ENCODE results near the gene SNX5. TPM values are rescaled to one million over a fixed set of nuclear protein-coding genes. Genes with fewer than 3 reads are reported as not detected.

The SNX5 gene
- 181 and 203 TPM in 2 replicates for total RNA-seq (2014; rRNA removed; shearing (Covaris generic))

DNA sequence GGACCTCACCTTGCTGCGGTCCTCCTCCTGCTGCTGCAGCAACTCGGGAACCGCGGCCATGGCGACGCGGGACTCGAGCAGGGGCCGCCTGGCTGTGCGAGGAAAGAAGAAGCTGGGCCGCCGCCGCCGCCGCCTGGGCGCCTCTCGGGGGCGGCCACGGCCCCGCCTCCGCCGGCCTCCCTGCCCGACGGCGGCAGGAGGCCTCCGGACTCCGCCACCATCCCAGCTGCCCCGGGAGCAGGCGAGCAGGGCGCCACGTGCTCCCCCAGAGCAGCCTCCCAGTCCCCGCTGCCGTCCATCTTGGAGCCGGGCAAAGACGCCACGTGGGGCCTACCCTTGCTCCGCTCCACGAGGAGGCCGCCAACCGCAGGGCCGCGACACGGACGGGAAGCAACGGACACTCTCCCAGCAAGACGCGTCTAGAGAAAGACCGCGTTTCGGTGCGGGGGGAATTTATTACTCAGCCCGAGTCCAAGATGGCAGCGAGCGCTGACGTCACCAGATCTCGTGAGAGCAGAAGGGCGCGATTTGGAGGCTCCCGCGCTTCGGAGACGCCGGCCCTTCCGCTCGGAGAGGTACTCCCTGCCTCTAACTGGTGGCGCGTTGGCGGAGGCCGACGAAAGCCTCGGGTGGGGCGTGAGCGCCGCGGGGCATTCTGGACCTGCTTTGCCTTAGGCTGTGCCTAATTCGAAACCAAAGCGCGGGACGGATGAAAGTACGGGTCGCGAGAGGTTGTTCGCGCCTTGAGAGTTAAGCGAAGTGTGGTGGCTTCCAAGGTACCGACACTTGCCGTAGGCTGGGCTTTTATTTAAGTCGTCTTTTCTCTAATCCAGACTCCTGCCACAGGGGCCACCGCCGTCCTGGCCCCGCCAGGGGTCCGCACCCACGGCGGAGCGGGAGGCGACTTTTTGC, at the start of gene SNX5, which contains the start of gene MGME1:
SNX5 (minus strand) TSS at position 429 of the 912 bp plus-strand sequence; CDS start at position 60, 369 bp downstream.
MGME1 (plus strand) TSS at position 653 of the 912 bp plus-strand sequence. CDS start 842 bp downstream, outside the sequence.
- peak; percentile 99 for DNase-seq (ENCODE audit: low spot score)

DNA sequence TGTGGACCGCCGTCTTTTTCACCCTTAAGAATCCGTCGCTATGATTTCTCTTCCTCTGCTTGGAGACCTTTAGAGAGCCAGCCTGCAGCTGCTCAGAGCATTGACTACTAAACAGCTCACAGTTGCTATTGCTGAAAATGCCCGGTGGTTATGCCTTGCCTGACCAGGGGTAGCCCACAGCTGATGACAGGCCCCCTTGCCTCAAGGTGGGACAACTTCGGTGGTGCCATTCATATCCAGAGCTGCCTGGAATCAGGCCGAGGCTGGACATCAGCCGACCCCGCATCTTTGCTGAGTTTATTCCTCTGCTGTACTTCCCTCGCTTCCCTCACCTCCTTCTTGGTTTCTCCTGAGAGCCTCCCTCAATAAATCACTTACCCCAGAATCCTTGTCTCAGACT, 49.5 kb upstream of the SNX5 start:
- no peak for DNase-seq (ENCODE audit: low spot score)

DNA sequence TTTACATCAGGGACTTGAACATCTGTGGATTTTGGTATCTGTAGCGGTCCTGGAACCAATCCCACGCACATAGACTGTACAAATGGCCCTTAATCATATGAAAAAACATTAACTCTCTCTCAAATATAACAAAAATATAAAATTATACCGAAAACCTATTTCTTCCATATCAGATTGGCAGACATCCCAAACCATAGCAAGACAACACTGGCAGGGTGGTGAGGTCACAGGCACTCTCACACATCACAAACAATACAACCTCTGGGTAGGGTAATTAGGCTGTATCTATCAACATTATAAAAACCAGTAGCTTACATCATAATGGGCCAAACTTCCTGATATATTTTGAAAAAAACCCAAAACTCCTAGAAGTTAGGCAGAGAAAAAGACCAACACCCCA, 48.2 kb upstream of the SNX5 start:
- no peak for DNase-seq (ENCODE audit: low spot score)

DNA sequence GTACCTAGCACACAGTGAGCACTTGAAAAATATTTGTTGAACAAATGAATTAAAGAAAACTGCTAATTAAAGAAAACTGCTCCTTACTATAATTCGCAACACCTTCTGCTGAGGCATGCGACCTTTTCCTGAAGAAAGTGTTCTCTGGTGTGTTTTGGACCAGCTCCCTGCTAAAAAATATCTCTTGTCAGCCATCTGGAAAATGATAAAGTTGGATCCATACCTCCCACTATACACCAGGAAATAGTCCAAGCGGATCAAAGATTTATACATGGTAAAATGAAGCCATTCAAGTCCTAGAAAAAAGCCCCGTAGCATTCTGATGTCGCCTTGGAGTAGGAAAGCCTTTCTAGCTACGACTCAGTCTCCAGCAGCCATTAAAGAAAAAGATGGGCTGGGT, 45.8 kb upstream of the SNX5 start:
- DNase-seq (ENCODE audit: low spot score), result no peak

DNA sequence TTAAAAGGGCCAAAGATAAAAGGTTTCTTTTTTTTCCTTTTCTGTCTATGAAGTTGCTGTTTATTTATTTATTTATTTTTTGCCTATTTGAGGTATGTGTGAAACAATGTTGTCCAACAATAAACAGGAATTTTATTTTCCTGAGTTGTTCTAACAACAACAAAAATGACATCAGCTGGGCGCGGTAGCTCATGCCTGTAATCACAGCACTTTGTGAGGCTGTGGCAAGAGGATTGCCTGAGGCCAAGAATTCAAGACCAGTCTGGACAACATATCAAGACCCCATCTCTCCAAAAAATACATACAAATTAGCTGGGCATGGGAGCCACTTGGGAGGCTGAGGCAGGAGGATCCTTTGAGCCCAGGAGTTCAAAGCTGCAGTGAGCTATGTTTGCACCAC, 44.3 kb upstream of the SNX5 start:
- DNase-seq (ENCODE audit: low spot score), result no peak

DNA sequence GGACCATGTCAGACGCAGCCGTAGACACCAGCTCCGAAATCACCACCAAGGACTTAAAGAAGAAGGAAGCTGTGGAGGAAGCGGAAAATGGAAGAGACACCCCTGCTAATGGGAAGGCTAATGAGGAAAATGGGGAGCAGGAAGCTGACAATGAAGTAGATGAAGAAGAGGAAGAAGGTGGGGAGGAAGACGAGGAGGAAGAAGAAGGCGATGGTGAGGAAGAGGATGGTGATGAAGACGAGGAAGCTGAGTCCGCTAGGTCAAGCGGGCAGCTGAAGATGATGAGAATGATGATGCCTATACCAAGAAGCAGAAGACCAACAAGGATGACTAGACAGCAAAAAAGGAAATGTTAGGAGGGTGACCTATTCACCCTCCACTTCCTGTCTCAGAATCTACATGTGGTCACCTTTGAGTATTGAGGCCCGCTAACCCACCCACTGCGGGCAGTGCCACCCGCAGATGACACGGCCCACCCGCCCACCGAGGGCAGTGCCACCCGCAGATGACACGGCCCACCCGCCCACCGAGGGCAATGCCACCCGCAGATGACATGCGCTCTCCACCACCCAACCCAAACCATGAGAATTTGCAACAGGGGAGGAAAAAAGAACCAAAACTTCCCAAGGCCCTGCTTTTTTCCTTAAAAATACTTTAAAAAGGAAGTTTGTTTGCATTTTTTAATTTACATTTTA, 43.5 kb upstream of the SNX5 start:
- DNase-seq (ENCODE audit: low spot score), result no peak

DNA sequence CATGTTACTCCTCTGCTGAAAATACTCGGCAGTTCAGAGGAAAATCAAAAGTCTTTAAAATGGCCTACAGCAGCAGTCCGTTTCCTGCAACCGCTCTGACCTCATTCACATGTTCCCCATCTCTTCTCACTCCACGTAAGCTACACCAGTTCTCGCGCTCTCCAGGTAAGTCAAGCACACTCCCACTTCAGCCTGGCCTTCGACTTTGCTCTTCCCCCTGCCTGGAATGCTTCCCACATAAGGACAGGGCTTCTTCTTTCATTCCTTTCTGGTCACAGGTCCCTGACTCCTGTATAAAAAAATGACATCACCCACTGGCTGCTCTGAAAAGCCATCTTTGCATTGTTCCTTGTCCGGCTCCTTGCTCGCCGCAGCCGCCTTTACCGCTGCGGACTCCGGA, 42.9 kb upstream of the SNX5 start:
- DNase-seq (ENCODE audit: low spot score), result no peak

DNA sequence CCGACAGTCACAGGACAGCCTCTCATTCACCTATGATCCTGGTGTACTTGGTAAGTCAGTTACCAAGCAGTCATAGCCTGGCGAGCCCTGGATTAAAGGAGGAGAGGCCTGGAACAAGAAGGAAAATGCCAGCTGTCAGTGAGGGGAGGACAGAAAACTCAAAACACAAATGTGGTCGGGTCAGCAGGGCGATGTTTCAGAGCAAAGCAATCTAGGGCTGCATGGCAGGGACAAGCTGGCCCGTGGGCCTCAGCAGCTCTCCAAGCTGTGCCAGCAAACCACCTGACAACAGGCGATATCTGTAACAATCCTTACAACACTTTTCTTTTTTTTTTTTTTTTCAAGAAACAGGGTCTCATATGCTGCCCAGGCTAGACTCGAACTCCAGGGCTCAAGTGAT, 40.5 kb upstream of the SNX5 start:
- DNase-seq (ENCODE audit: low spot score), result no peak

DNA sequence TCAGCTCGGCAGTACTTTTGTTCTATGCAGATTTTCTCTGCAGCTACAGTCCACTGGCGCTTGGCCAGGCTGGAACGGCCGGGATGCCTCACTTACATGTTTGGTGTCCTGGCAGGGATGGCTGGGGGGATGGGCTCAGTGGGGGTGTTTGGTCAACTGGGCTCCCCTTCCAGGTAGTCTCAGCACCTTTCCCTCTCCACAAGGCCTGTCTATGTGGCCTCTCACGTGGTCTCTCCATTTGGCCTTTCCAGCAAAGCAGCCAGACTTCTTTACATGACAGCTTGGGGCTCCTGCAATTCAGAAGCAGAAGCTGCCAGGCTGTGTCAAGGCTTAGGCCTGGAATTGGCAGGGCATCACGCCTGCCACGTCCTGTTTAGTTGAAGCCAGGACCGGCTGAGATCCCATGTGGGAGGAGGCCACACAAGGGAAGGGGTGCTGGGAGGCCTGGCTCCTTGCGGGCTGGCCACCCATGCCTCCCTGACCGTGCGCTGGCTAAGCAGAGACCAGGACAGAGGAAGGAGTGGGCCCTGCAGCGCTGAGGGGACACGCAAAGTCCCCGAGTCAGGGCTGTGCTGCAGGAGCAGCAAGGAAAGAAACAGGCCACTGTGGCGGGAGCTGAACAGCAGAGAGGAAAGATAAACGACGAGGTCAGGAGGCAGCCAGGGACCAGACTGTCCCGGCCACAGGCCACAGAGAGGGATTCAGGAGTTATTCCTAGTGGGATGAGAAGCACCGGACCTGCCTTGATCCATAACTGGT, 39.1 kb upstream of the SNX5 start:
- DNase-seq (ENCODE audit: low spot score), result no peak

DNA sequence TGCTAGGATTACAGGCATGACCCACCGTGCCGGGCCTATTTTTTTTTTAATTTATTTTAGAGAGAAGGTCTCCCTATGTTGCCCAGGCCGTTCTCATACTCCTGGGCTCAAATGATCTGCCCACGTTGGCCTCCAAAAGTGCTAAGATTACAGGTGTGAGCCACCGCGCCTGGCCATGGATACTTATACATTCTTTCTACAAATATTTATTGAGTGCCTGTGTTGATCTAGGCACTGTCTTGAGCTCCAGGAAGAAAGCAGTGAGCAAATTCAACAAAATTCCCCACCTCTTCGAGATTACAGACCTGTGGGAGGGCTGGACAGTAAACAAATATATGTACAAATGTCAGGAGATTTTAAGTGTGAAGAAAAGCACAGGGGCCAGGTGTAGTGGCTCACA, 38.1 kb upstream of the SNX5 start:
- no peak for DNase-seq (ENCODE audit: low spot score)

DNA sequence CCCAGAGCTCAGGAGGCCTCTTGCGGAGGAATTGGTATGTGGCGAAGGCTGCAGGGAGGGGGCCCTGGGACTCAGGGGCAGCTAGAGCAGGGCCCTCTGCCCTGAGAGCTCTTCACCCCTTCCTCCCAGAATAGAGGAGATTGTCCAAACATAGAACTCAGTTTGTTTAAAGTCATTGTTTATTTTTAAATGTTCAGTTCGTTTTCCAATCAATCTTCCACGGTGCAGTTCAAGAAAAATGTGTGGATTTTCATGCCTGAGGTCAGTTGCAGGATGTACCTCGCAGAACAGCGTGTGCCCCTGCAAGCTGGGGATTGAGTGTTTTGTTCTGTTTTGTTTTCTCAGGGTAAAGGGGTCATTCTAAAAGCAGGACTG, 37.4 kb upstream of the SNX5 start:
- no peak for DNase-seq (ENCODE audit: low spot score)

DNA sequence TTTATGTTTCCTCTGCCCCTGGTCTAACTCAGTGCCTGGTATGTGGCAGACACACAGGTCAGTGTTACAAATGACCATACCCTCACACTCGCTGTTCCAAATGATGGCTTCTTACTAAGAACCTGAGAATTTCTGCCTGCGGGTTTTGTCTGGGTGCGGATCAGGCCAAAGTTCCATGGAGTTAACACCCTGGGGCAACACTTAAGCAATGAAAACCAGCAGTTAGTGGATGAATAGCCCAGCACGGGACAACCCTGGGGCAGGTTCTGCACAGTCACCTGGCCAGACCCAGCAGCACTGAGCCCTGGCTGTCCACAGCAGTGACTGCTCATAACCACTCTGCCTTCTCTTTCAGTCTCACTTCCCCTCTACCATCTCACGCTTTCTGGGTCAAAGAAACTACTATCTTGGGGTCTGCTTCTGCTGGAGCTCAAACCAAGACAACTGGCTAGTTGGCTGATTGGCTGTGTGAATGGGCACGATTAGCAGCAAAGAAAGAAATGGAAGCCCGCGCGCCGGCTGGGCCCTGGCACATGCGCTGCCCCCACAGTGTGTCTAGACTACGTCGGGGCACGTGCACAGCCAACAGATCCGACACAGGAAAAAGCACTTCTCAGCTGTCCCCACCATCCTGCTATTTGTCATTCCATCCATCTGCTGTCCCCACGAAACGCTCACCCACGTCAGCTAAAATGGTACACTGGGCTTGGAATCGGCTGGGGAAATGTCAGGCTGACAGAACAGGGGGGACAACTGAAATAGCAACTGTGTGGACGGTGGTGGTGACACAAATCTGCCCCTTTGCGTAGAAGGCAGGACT, 36.8 kb upstream of the SNX5 start:
- DNase-seq (ENCODE audit: low spot score), result no peak

DNA sequence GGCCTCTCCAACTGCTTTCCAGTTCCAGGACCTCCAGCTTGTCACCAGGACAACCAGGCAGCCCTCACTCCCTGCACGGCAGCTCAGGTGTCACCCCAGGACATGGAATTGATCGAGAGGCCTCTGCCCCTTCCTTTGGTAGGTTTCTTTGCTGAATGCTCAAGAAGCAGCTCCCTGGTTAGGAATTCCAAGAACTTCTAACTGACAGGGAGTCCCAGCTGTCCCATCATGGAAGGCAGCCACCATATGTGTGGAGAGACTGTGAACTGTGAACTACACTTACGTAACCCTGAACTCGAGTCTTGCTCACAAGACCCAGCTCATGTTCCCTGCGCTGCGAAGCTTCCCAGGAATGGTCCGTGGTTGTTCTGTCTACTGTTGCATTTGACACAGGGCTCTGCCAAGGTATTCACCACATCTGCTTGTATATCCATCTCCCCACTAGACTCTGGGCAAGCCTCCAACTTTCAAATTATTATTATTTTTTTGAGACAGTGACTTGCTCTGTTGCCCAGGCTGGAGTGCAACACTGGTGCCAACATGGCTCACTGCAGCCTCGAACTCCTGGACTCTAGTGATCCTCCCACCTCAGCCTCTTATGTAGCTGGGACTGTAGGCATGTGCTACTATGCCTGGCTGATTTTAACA, 35.9 kb upstream of the SNX5 start:
- no peak for DNase-seq (ENCODE audit: low spot score)

DNA sequence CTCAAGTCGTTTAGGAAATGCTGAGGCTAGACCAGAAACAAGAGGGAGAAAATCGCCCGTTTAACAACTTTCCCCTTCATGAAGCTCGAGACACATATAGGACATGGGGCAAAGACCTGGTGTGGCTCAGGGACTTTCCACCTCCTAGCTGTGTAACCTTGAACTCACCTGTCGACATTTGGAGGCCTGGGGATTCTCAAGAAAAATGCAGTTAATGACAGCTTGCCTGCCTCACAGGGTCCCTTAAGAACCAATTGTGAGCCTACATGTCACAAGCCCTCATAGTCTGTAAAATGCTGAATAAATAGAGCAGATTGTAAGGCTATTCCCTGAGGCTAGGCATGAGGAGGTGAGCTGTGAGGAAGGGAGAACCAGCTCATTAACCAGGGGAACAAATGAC, 35.3 kb upstream of the SNX5 start:
- no peak for DNase-seq (ENCODE audit: low spot score)

DNA sequence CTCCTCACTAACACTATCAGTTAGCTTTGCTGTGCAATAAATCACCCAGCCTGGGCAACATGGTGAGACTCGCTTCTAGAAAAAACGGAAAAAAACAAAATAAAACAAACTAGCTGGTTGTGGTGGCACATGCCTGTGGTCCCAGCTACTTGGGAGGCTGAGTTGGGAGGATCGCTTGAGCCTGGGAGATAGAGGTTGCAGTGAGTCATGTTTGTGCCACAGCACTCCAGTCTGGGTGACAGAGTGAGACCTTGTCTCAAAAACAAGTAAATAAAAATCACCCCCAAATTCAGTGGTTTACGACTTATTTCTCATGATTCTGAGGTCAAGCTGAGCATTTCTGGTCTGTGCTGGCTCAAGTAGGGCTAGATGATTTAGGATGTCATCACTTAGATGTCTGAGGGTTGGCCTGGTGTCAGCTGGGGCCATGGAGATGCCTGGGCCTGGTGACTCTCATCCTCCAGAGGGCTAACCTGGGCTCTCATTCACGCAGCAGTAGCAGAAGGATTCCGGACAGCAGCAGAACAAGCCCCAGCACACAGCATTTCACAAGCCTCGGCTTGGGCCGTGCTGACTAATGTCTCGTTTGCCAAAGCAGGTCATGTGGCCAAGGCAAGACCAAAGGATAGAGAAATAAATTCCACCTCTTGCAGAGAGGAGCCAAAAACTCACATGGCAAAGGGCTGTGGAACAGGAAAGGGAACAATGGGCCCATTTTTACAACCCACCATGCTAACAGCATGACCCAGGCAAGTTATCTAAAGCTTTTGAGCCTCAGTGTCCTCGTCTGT, 32.7 kb upstream of the SNX5 start:
- no peak for DNase-seq (ENCODE audit: low spot score)

DNA sequence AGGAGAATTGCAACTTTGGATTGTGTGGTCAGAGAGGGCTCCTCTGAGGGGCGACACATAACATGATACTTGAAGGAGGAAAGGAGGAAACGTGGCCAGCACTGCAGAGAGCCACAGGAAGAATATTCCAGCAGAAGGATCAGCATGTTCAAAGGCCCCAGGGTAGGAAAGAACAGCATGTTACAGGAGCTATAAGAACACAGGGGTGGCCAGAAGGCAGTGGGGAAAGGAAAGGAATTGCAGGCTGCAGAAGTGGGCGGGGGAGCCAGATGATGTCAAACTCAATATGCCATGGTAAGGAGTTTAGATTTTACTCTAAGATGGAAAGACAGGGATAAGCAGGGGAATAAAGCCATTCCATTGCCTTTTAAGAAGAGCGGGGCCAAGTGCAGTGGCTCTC, 31.0 kb upstream of the SNX5 start:
- DNase-seq (ENCODE audit: low spot score), result no peak

DNA sequence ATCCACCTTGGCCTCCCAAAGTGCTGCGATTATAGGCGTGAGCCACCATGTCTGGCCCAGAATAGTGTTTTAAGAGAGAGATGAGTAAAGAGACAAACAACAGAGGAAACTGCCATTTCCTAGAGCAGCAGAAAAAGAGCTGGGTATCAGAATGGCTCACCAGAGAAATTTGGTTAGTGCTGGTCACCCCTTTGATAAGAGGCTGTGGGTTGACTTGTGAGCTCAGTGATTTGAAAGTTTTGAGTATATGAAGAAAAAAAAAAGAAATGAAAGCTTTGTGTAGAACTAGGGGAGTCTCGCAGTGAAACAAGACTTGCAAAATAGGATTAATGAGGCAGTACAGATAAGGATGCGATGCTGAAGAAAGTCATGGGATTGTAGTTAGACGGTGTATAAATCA, 29.9 kb upstream of the SNX5 start:
- no peak for DNase-seq (ENCODE audit: low spot score)

DNA sequence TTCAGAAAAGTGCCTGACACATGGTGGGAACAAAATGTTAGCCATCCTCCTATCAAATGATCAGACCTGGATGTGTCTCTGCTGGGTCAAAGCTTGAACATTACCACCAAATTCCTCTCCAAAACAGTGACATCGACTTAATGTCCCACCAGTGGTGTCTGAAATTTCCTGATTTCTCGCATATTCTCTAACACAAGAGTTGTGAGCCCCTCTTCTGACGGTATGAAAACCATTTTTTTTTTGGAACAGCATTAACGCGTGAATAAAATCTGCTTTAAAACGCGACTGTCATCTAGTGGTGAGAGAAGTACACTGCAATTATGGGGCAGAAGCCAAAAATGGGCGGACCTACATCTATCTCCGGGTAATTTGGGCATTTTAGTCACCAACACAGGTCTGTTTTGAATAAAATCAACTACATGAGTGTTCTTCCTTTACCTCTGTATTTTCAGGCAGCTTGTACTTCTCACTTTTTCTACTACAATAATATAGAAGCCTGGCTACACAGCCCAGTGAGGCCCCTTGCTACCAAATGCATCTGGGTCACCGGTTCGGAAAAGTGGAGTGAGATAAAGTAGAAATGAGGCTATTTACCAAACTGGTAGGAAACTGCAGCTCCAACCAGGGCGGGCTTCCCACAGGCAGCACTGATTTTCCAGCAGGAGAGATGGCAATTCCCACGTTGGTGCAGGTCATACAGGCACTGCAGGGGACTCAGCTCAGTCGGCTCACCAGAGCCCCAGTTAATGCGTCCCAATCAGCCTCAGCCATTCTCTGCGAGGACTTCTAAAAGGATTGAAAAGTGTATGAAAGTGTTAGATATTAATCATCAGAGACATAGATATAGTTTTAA, 27.6 kb upstream of the SNX5 start:
- DNase-seq (ENCODE audit: low spot score), result peak; percentile 65

DNA sequence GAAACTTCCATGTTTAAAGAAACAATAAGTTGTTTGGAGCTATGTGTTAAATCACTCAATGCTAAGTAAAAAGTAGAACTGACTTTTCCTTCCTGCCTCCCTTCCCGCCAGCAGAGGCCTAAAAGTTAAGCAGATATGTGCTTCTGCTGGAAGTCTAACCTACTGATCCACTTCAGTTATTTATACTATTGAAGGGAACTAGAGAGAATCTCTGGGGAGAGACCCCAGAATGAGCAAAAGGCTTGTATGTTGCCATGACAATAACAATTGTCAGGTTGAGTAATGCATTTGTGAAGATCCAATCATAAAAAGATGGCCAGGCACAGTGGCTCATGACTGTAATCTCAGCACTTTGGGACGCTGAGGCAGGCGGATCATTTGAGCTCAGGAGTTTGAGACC, 25.0 kb upstream of the SNX5 start:
- no peak for DNase-seq (ENCODE audit: low spot score)
